ENCODE data around the gene KRTAP5-8.

- TF ChIP-seq, protein P1, sequence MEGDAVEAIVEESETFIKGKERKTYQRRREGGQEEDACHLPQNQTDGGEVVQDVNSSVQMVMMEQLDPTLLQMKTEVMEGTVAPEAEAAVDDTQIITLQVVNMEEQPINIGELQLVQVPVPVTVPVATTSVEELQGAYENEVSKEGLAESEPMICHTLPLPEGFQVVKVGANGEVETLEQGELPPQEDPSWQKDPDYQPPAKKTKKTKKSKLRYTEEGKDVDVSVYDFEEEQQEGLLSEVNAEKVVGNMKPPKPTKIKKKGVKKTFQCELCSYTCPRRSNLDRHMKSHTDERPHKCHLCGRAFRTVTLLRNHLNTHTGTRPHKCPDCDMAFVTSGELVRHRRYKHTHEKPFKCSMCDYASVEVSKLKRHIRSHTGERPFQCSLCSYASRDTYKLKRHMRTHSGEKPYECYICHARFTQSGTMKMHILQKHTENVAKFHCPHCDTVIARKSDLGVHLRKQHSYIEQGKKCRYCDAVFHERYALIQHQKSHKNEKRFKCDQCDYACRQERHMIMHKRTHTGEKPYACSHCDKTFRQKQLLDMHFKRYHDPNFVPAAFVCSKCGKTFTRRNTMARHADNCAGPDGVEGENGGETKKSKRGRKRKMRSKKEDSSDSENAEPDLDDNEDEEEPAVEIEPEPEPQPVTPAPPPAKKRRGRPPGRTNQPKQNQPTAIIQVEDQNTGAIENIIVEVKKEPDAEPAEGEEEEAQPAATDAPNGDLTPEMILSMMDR (IDR thresholded peaks at IDR 0.05; ENCODE audit: borderline replicate concordance, extremely low read depth, low read length, poor library complexity, severe bottlenecking), result no peak
- TF ChIP-seq EZH2 (IDR thresholded peaks at IDR 0.05; ENCODE audit: borderline replicate concordance, low read depth, low read length, severe bottlenecking), result no peak
Observed at GRCh38 chr11:71548716-71549151, 10.9 kb downstream of the KRTAP5-8 start.
